Activated CD8-positive, alpha-beta memory T cell treated with anti-CD3 and anti-CD28 coated beads for 4 hours (primary cell): ENCODE results near the gene PTGDR2.

Experiments
- DNase-seq, 2 donors: peaks; one replicate each; pipeline ENCODE4 v3.0.0-alpha.2; 2020; ENCODE audit warnings: low read depth in 2 of 2

Gene PTGDR2

DNA sequence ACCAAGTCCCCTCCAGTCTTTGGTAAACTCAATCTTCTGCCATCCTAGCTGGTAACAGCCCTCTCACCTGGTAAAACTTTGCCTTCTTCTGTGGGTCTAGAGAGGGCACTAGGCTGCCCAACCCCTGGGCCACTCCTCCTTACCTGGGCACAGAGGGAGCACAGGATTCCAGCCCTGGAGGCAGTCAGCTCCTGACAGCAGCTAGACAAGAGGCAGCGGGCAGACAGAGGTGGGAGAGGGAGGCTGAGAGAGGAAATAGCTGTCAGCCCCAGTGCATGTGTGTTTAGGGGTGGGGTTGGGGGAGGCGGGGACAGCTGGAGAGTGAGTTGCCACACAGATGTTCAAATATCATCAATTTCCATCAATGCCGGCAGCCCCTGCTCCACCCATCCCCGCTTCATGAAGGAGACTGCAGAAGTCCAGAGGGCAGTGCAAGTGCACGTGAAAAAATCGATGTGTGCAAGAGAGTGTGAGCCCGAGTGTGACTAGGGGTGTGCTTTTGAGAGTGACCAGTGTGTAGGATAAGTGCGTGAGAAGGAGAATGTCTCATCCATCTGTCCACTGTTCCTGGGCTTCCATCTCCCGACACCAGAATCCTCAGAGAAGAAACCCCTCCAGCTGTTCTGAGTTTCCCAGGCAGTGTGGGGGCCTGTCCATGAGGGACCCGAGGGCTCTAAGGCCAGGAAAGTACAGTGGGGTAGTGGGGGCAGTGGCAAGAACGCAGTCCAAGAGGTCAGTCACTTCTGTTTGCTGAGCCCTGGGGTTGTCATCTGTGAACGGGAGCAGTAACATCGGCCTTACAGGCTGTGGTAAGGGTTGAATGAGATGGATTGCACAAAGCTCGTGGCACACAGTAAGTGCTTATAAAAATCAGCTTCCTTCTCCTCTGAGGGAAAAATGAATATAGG is at the start of gene PTGDR2:
Gene PTGDR2 (minus strand): TSS at position 225 of the 908 bp plus-strand sequence. CDS start 2,228 bp downstream, outside the sequence.
- DNase-seq, result no peak

GRCh38 chr11:60905047-60905446 is 49.3 kb upstream of the PTGDR2 start:
- DNase-seq, result no peak

DNA sequence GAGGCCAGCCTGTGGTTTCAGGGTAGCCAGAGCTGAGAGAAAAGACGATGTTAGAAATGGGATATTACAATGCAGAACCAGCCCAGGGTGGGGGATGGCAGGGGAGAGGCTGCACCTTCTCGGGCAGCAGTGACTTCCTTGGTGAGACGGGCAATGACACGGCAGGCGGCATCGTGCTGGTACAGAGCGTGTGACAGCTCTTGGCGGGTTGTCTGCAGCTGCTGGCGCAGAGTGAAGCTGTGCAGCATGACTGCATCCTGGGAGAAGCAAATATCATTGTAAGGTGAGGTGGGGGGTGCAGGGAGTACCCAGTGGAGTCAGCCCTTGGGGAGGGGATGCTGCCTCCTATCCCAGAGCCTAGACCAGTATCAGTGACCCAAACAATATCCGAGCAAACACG is 46.9 kb upstream of the PTGDR2 start:
- no peak for DNase-seq

DNA sequence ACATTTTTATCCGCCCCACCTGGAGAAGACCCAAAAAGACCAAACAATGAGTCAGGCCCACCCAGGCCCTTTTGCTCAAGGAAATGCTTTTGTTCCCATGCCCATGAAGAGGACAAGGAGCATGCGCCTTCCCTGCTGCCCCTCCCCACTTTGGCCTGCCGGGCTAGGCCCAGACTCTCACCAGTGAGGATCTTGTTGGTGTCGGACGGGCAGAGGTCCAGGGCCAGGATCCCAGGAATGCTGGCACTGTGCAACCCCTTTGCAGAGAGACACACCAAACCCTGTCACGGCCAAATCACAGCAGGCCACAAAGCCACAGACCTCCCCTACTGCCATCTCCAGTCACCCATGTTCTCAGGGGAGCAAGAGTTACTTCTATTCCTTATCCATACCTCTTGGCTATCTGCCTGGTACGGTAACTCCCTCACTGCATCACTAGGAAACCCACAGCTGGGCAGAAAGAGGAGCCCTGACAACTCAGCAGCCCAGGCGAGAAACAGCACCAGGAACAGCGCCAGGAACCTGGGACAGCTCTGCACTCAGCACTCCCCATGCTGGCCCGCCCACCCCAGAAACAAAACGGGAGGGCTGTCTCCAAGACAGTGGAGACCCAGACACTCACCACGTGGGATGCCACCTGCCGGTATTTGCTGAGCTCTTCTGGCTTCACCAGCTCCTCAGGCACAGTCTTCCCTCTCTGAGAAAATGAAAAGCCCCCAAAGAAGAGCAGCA is 45.1 kb upstream of the PTGDR2 start:
- DNase-seq, result no peak

- no peak for DNase-seq
Measured at GRCh38 chr11:60899977-60900376, 44.2 kb upstream of the PTGDR2 start.

GRCh38 chr11:60899046-60899936 is 43.5 kb upstream of the PTGDR2 start:
- no peak for DNase-seq

GRCh38 chr11:60897496-60897895 is 41.7 kb upstream of the PTGDR2 start:
- no peak for DNase-seq

DNA sequence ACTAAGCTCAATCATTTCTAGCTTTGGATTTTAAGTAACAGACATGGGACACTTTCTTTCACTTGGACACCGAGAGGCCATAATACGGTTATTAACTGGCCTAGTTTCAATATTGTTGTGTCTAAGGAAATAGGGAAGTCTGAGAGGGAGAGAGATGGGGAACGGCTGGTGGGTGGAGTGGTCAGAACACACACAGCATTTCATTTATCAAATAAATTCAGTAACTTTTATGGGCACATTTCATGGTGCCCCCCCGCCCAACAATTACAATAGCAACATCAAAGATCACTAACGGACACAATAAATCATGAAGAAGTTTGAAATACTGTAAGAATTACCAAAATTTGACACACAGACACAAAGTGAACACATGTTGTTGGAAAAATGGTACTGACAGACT is 39.9 kb upstream of the PTGDR2 start:
- DNase-seq, result no peak

DNA sequence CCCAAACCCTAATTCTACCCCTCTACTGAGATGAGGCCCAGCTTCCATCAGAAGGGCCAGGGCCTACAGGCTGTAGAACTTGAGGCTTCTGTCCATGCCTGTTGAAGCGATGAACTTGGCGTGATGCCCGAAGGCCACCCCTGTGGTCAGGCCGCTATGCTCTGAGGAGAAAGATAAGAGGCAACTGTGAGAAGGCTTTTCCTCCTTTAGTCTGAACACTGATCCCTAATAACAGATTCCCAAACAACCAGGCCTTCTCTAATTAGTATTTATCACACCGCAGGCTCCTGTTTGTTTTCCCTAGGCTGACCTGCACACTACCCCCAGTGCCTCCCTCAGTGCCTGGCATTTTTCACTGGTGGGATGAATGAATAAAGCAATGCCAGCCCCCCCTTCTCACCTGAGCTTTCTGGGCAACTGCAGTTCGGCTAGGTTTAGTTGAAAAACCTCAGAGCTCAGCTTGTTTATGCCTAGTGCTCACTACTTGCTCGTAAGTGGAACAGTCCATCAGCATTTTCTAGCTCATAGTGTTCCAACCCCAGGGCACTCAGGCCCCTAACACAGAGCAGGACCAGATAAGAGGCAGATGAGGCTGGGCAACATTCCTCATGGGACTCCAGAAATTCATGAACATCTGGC is 35.5 kb upstream of the PTGDR2 start:
- DNase-seq, result no peak

DNA sequence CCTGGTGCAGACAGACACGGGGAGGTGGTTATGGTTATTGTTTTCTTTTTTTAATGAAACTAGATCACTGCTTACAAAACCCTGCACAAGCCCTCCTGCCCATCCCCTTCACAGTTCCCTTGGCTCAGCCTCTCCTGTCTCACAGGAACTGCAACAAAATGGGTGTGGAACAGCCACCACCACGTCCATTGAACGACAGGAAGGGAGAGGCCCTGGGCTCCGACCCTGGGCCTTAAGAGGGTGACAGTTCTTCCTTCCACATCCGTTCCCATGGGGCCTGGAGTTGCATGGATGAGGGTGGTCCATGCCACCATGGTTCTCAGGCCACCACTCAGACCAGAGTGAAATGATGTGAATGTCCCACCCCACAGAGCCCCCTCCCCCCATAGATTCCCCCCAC is 34.9 kb upstream of the PTGDR2 start:
- DNase-seq, result no peak

DNA sequence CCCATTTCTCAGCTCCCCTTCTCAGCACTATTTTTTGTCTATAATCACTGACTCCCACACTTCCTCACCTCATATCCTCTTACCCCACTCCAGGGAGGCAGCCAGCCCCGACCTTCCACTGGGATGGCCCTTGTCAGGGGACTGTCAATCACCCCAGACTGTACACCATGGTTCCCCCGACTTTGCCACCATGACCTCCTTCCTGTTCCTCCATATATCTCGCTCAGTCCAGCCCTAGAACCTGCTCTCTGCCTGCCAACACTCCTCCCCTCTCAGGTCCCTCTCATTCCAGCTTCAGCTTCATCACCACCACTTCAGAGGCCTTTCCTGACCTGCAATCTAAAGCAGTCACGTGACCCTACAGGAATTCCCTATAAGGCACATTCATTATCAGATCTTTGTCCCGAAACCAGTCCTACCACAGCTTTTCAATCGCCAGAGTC is 34.1 kb upstream of the PTGDR2 start:
- DNase-seq, result no peak

DNA sequence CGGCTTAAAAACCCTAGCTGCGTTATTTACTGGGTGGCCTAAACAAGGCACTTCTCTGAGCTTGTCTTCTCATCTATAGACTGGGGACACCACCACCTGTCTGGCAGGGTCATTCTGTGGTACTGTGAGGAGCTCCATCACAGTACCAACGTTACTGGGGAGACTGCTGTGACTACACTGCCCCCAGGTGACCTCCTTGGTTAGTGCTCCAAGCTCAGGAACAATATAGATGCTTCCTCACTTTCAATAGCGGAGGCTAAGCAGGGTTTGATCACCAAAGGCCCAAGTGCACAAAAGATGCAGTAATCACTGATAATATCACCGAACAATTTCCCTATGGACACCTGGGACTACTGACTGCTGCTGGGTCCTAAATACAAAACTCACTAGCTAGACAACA is 31.8 kb upstream of the PTGDR2 start:
- no peak for DNase-seq

- no peak for DNase-seq
Measured at GRCh38 chr11:60880643-60881282, 25.0 kb upstream of the PTGDR2 start.

DNA sequence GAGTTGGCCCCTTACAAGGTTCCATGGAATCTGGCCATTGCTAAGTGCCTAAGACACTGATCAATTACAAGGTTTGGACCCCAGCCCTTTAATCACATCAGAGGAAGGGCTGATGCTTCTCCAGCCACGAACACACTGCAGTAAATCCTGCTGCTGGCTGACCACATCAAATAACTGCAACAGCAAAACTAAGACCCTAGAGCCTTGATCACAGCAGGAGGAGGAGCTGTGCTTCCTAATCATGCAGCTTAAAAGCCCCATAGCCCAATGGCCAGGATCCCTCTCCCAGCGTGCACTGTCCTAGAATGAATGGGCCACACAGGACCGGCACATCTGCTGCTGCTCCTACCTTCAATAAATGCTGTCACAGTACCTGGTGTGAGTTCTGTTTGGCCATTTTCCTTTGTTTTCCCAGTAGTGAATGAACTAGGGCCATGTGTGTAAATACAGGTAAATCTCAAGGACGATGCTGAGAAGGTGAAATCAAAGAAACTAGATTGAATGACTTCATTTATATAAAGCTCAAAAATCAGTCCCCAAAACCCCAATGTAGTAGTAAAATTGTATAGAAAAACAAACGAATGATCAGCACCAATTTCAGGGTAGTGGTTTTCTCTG is 24.3 kb upstream of the PTGDR2 start:
- DNase-seq, result no peak

- no peak for DNase-seq
Measured at GRCh38 chr11:60879104-60879503, 23.4 kb upstream of the PTGDR2 start.

DNA sequence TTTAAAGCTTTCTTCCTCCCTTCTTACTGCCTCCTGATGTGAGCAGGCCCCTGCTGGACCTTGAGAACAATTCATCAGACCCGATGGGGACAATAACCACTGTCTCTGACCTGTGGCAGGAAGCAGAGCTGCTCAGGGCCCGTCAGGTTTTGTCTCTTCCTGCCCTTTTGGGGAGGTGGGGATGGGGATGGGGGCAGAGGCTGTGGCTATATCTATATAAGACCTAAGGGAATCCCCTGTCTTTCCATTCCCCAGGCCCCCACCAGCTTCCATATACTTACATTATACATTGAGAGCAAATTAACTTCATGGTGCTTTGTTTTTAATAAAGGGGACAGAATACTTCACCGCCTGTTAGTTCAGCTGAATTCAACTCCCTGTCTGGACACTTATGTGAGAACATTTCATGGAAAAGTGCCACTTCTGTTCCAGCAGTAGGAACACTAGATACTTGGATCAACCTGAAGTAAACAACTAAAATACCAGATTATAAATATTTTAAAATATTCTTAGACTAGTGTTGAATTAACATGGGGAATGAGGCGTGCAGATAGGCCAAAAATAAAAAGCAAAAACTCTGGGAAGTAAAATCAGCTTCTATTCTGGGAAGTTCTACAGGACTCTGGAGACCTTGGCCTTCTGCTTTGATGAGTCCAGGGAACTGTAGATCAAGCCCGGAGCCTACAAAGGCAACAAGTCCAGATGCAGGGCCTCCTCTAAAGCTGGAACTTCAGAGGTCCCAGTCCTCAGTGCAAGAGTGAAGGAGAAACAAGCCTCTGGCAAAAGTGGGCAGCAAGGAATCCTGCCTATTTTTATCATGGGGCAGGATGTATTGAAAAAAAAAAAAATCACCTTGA is 22.7 kb upstream of the PTGDR2 start:
- no peak for DNase-seq

DNA sequence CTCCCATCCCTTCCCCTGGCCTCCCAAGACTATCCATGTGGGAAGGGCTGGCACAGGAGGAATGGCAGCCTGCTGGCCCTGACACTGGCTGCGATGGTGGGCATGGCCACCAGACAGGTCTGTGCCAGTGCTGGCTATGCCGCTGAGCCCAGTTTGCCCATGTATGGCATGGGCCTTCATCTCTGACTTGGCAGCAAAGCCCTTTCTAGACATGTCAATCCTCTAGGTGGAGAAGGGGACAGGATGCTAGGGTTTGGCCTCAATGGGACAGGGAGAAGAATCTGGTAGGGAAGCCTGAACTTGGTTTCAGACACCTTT is 20.4 kb upstream of the PTGDR2 start:
- DNase-seq, result no peak

- no peak for DNase-seq
Measured at GRCh38 chr11:60875366-60876167, 19.8 kb upstream of the PTGDR2 start.
